ENCODE results near the gene STX16.

The STX16 gene

GRCh38 chr20:58656831-58657230 is 5.7 kb downstream of the STX16 start:
- H3K4me3 ChIP-seq (ENCODE audit: low read length) = no peak overlapping the region
- TF ChIP-seq CTCF (IDR thresholded peaks at IDR 0.05; ENCODE audit: insufficient read depth, low read depth, low read length, missing control alignments) = no peak

GRCh38 chr20:58657262-58657661 is 6.2 kb downstream of the STX16 start:
- H3K4me3 ChIP-seq (ENCODE audit: low read length) = no peak overlapping the region
- TF ChIP-seq CTCF (IDR thresholded peaks at IDR 0.05; ENCODE audit: insufficient read depth, low read depth, low read length, missing control alignments) = no peak

More at GRCh38 chr20:58656831-58657230, 5.7 kb downstream of the STX16 start:
- DNase-seq (ENCODE audit: low read depth) = no peak

GRCh38 chr20:58657986-58658385 is 6.9 kb downstream of the STX16 start:
- H3K4me3 ChIP-seq (ENCODE audit: low read length) = no peak overlapping the region
- DNase-seq (ENCODE audit: low read depth) = no peak
- no peak for TF ChIP-seq CTCF (IDR thresholded peaks at IDR 0.05; ENCODE audit: insufficient read depth, low read depth, low read length, missing control alignments)

More at GRCh38 chr20:58657262-58657661, 6.2 kb downstream of the STX16 start:
- no peak for DNase-seq (ENCODE audit: low read depth)

GRCh38 chr20:58658760-58659159 is 7.7 kb downstream of the STX16 start:
- H3K4me3 ChIP-seq (ENCODE audit: low read length) = no peak overlapping the region
- TF ChIP-seq CTCF (IDR thresholded peaks at IDR 0.05; ENCODE audit: insufficient read depth, low read depth, low read length, missing control alignments) = no peak
- no peak for DNase-seq (ENCODE audit: low read depth)

GRCh38 chr20:58659841-58660240 is 8.8 kb downstream of the STX16 start:
- peak; percentile 32 for DNase-seq (ENCODE audit: low read depth)
- no peak for TF ChIP-seq CTCF (IDR thresholded peaks at IDR 0.05; ENCODE audit: insufficient read depth, low read depth, low read length, missing control alignments)
- no peak overlapping the region for H3K4me3 ChIP-seq (ENCODE audit: low read length)

GRCh38 chr20:58660855-58661597 is 9.9 kb downstream of the STX16 start:
- H3K4me3 ChIP-seq (ENCODE audit: low read length) = no peak overlapping the region
- TF ChIP-seq CTCF (IDR thresholded peaks at IDR 0.05; ENCODE audit: insufficient read depth, low read depth, low read length, missing control alignments) = no peak
- no peak for DNase-seq (ENCODE audit: low read depth)
